ENCODE results near the gene IFT122.

- TF ChIP-seq, protein P1, sequence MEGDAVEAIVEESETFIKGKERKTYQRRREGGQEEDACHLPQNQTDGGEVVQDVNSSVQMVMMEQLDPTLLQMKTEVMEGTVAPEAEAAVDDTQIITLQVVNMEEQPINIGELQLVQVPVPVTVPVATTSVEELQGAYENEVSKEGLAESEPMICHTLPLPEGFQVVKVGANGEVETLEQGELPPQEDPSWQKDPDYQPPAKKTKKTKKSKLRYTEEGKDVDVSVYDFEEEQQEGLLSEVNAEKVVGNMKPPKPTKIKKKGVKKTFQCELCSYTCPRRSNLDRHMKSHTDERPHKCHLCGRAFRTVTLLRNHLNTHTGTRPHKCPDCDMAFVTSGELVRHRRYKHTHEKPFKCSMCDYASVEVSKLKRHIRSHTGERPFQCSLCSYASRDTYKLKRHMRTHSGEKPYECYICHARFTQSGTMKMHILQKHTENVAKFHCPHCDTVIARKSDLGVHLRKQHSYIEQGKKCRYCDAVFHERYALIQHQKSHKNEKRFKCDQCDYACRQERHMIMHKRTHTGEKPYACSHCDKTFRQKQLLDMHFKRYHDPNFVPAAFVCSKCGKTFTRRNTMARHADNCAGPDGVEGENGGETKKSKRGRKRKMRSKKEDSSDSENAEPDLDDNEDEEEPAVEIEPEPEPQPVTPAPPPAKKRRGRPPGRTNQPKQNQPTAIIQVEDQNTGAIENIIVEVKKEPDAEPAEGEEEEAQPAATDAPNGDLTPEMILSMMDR (IDR thresholded peaks at IDR 0.05; ENCODE audit: insufficient read depth, low read length): no peak
- TF ChIP-seq POLR2AphosphoS5 (IDR thresholded peaks at IDR 0.05; ENCODE audit: low read depth): no peak
- TF ChIP-seq GABPA (IDR thresholded peaks at IDR 0.05; ENCODE audit: low read depth): no peak
- no peak for TF ChIP-seq REST (IDR thresholded peaks at IDR 0.05; ENCODE audit: insufficient replicate concordance, low read depth)
Measured at GRCh38 chr3:129402210-129402609, 37.8 kb upstream of the IFT122 start.
